Stomach (tissue), 9 donors: ENCODE data around the gene ZBTB2. TPM values are rescaled to one million over a fixed set of nuclear protein-coding genes. Genes with fewer than 3 reads are reported as not detected.

Experiments used
- DNase-seq, 2 donors: peaks; one replicate each; pipeline versions ENCODE4 v3.0.0 to v3.0.0-alpha.2; 2013 to 2019
- H3K27ac ChIP-seq, 5 donors: fragments of 200-600 bp in 4 of 5; sonication (generic) in 4 of 5; one replicate each; pipeline ENCODE4 v1.5.1; 2013 to 2019; ENCODE audit warnings: mild to moderate bottlenecking in 1 of 5, moderate library complexity in 1 of 5
- H3K27me3 ChIP-seq, 3 donors: fragments of 200-600 bp; sonication (generic); one replicate each; pipeline ENCODE4 v1.5.1; 2017 to 2019; ENCODE audit warnings: mixed run types in 1 of 3
- H3K36me3 ChIP-seq, 4 donors: fragments of 200-600 bp; sonication (generic); 1 replicate in 3 of 4; 2 replicates in 1 of 4; pipeline ENCODE4 v1.5.1; 2016 to 2019
- H3K4me1 ChIP-seq, 4 donors: fragments of 200-600 bp; sonication (generic); one replicate each; pipeline ENCODE4 v1.5.1; 2016 to 2019
- H3K4me3 ChIP-seq, 4 donors: fragments of 200-600 bp; sonication (generic) in 3 of 4; one replicate each; pipeline ENCODE4 v1.5.1; 2016 to 2019; ENCODE audit warnings: mild to moderate bottlenecking in 1 of 4
- H3K9me3 ChIP-seq, 4 donors: fragments of 200-600 bp; sonication (generic); one replicate each; pipeline ENCODE4 v1.5.1; 2016 to 2019
- EP300 ChIP-seq: sonication (generic); formaldehyde crosslinking; IDR thresholded peaks from one replicate; pipeline ENCODE4 v1.6.1; 2017; ENCODE audit warnings: antibody characterized with exemption
- POLR2A ChIP-seq, 4 donors: fragments of 450-650 bp; IDR thresholded peaks; one replicate each; pipeline ENCODE4 v1.6.1; 2016; ENCODE audit warnings: antibody characterized with exemption in 4 of 4, control low read depth in 2 of 4, mild to moderate bottlenecking in 1 of 4, moderate library complexity in 1 of 4
- POLR2AphosphoS5 ChIP-seq, 3 donors: sonication (generic); formaldehyde crosslinking; IDR thresholded peaks; one replicate each; pipeline ENCODE4 v1.6.1; 2016; ENCODE audit warnings: antibody characterized with exemption in 3 of 3
- WGBS, 5 donors: extraction: QIAGEN DNeasy Blood & Tissue Kit in 3 of 5; methylation state at CpG; one replicate each; pipeline versions ENCODE4 v1.1.5 to v1.1.7; 2013 to 2018; 5-methylcytosine and 5-hydroxymethylcytosine counted together
- intact Hi-C: fragments of 100-400 bp; cut with DNase I; formaldehyde crosslinking; loops from one replicate; pipeline ENCODE4 v1.15.1; 2023; ENCODE audit warnings: low total_unique reads
- polyA plus RNA-seq, 3 donors: library from polyadenylated mRNA; stranded (reverse); fragments of 200-250 nt; gene quantifications; one replicate each; pipeline ENCODE4 v1.2.3, GENCODE V29; 2013
- total RNA-seq, 5 donors: library from RNA; depleted of rRNA; stranded (reverse); fragments of >200 nt; gene quantifications; one replicate each; pipeline versions ENCODE4 v1.1.0 to v1.2.3, GENCODE V29; 2014 to 2016
- TF ChIP-seq, protein P1 (sequence below), 7 experiments: fragments of 450-650 bp in 4 of 7; fragments of 200-600 bp in 3 of 7; sonication (generic) in 3 of 7; IDR thresholded peaks; one replicate each; pipeline ENCODE4 v1.5.1; 2016 to 2019; ENCODE audit warnings: antibody characterized with exemption in 7 of 7, control low read depth in 2 of 7, mild to moderate bottlenecking in 1 of 7
- donor health status: healthy with polysubstance abuse.
- donor health status: Bipolar disorder and iron deficiency.
- donor health status: healthy.

ZBTB2 gene
- total and polyA plus RNA-seq, 8 donors, result 0.89 to 19.1 (median 7.5) TPM

DNA sequence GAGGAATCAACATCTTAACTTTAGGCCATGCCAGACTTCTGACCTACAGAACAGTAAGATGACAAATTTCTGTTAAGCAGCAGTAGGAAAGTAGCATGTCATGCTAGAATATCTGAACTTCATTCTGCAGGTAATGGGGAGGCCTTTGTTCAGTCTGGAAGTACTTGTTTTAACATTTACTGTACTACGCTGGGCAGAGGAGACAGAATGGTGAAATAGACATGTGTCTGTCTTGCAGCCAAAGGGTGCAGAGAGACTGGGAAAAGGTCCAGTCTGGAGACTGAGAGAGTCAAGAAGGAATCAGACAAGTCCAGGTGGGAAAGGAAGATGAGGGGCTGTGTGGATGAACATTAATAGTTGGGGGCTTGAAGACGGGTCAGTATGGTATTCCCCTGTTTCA is 17.5 kb upstream of the ZBTB2 start:
- Histone ChIP-seq H3K4me1 (peaks cover 0 to 19% (median 5%) of the 10 kb centered on the region in 4 donors), H3K9me3 (no peaks in the 10 kb centered on the region), H3K36me3 (peaks cover under 1 to 62% (median 52%) of the 10 kb centered on the region in 4 donors), H3K27me3 (no peaks in the 10 kb centered on the region), H3K4me3 (no peak overlapping the region), H3K27ac (no peak overlapping the region)
- intact Hi-C loops, result no loop called here
- no peak for TF ChIP-seq EP300
- 86 to 98% (median 89%) methylated on average over 2 of the region's 2 CpGs for WGBS, 5 donors
- no peak for DNase-seq

DNA sequence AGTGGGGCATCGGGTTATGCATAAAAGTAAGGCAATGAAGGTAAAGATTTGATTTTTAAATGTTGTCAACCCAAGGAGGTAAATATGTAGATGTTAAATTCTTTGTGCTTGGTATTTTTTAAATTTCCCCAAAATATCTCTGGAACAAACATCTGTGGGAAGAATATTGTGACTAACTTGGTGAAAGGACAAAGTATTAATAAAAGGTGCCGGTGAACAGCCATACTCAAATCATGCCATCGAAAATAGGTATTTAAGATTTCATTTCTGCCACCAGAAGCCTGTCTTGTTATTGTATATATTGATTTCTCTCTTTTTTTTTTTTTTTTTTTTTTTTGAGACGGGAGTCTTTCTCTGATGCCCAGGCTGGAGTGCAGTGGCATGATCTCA is 12.6 kb upstream of the ZBTB2 start:
- Histone ChIP-seq H3K27me3 (no peaks in the 10 kb centered on the region), H3K27ac (no peak overlapping the region), H3K9me3 (no peaks in the 10 kb centered on the region), H3K4me3 (no peak overlapping the region), H3K4me1 (peaks cover 7 to 54% (median 30%) of the 10 kb centered on the region in 4 donors), H3K36me3 (peaks cover 0 to 37% (median 31%) of the 10 kb centered on the region in 4 donors)
- intact Hi-C loops, result no loop called here
- TF ChIP-seq, protein P1, sequence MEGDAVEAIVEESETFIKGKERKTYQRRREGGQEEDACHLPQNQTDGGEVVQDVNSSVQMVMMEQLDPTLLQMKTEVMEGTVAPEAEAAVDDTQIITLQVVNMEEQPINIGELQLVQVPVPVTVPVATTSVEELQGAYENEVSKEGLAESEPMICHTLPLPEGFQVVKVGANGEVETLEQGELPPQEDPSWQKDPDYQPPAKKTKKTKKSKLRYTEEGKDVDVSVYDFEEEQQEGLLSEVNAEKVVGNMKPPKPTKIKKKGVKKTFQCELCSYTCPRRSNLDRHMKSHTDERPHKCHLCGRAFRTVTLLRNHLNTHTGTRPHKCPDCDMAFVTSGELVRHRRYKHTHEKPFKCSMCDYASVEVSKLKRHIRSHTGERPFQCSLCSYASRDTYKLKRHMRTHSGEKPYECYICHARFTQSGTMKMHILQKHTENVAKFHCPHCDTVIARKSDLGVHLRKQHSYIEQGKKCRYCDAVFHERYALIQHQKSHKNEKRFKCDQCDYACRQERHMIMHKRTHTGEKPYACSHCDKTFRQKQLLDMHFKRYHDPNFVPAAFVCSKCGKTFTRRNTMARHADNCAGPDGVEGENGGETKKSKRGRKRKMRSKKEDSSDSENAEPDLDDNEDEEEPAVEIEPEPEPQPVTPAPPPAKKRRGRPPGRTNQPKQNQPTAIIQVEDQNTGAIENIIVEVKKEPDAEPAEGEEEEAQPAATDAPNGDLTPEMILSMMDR (IDR thresholded peaks at IDR 0.05), result no peak
- TF ChIP-seq POLR2A (IDR thresholded peaks at IDR 0.05) (no peak), EP300 (no peak), POLR2AphosphoS5 (IDR thresholded peaks at IDR 0.05) (no peak)
- no peak for DNase-seq
- 84 to 99% (median 90%) methylated on average over 3 to 4 of the region's 4 CpGs for WGBS, 5 donors

DNA sequence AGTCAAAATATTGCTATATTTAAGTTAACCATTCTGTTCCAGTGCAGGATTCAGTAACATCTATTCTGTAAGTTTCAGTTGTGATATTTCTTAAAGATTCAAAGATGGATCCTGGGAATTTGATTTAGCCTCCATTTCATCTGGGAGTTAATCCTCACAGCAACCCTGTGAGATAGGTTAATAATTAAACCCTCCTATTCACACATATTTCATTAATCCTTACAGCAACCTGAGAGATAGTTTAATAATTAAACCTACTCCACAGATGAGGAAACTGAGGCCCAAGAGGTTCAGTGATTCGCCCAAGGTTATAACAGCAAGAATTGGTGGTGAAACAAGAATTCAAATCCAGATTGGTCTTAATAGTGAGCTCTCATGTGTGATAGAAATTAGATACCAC is 10.9 kb upstream of the ZBTB2 start:
- WGBS, 5 donors, result 58 to 75% (median 74%) methylated on average over 1 of the region's 1 CpG

DNA sequence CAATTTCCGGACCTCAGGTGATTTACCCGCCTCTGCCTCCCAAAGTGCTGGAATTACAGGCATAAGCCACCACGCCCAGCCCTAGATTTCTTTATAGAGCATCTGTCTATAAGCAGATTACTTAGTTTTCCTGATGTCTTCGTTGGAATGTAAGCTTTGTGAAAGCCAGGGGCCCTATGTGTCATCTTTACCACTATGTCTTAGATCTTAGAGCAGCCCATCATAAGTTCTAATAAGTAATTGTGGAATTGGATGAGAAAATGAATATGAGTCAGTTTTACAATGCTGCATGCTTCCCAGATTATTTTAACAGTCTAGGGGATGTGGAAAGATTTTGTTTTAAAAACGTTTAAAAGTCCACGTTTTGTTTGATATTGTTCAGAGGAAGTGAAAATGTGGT is 9.1 kb upstream of the ZBTB2 start:
- no peaks in the 10 kb centered on the region for H3K9me3 ChIP-seq
- H3K27ac ChIP-seq, result no peak overlapping the region
- H3K36me3 ChIP-seq, result peaks cover 0 to 24% (median 19%) of the 10 kb centered on the region in 4 donors
- intact Hi-C loops, result no loop called here
- no peak overlapping the region for H3K4me3 ChIP-seq
- WGBS, 5 donors, result 67 to 85% (median 74%) methylated on average over 6 of the region's 6 CpGs
- H3K4me1 ChIP-seq, result peaks cover 7 to 66% (median 36%) of the 10 kb centered on the region in 4 donors
- H3K27me3 ChIP-seq, result no peaks in the 10 kb centered on the region
- TF ChIP-seq, protein P1 (IDR thresholded peaks at IDR 0.05), result no peak
- DNase-seq, result no peak

More for the DNA sequence above, 10.9 kb upstream of the ZBTB2 start:
- H3K4me3 ChIP-seq, result no peak overlapping the region
- H3K36me3 ChIP-seq, result peaks cover 0 to 24% (median 19%) of the 10 kb centered on the region in 4 donors
- TF ChIP-seq POLR2A (IDR thresholded peaks at IDR 0.05), result no peak
- no peak for TF ChIP-seq EP300
- TF ChIP-seq, protein P1 (IDR thresholded peaks at IDR 0.05), result no peak
- no peak for TF ChIP-seq POLR2AphosphoS5 (IDR thresholded peaks at IDR 0.05)
- no peaks in the 10 kb centered on the region for H3K27me3 ChIP-seq
- DNase-seq, result no peak
- H3K27ac ChIP-seq, result no peak overlapping the region
- intact Hi-C loops, result no loop called here
- H3K9me3 ChIP-seq, result no peaks in the 10 kb centered on the region
- H3K4me1 ChIP-seq, result peaks cover 7 to 63% (median 30%) of the 10 kb centered on the region in 4 donors

DNA sequence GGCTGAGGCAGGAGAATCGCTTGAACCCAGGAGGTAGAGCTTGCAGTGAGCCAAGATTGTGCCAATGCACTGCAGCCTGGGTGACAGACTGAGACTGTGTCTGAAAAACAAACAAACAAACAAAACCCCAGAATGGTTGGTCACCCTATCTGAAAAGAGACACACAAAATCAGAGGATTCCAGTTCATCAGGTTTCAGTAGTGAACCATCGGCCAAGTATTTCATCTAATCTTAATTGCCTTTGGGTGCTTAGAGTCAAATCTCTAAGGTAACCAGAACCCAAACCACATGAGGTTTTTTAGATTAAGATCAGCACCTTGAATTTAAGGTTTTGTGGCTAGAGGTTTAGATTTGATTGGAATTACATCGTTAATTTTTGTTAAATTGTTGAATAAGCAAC is 8.3 kb upstream of the ZBTB2 start:
- WGBS, 5 donors, result 56 to 72% (median 62%) methylated on average over 3 of the region's 3 CpGs
- peaks cover 0 to 19% (median 13%) of the 10 kb centered on the region in 4 donors for H3K36me3 ChIP-seq
- TF ChIP-seq POLR2A (IDR thresholded peaks at IDR 0.05) (no peak), POLR2AphosphoS5 (IDR thresholded peaks at IDR 0.05) (no peak)
- TF ChIP-seq, protein P1 (IDR thresholded peaks at IDR 0.05), result no peak
- no peak overlapping the region for H3K27ac ChIP-seq
- intact Hi-C loops, result no loop called here
- no peaks in the 10 kb centered on the region for H3K9me3 ChIP-seq
- H3K4me1 ChIP-seq, result peaks cover 11 to 66% (median 37%) of the 10 kb centered on the region in 4 donors
- DNase-seq, result no peak
- no peak overlapping the region for H3K4me3 ChIP-seq
- H3K27me3 ChIP-seq, result no peaks in the 10 kb centered on the region
